HCT116 (cell line): ENCODE data around the gene EP300. TPM values are rescaled to one million over a fixed set of nuclear protein-coding genes. Genes with fewer than 3 reads are reported as not detected.

Experiments used
- ATAC-seq: fragments of 200-7000 bp; cut with Tn5 transposase; 2 replicates; pipeline ENCODE4 v1.9.1; 2020; ENCODE audit warnings: mild to moderate bottlenecking, moderate library complexity
- BruUV-seq: library from RNA; stranded (reverse); fragments of 400-500 nt; replicated peaks from 2 replicates; lab custom pipeline; 2021; lab: Mats Ljungman, UMichigan
- CTCF ChIA-PET: fragments of 300-600 bp; sonication (Branson Sonifier 250); formaldehyde crosslinking; loops from one replicate; lab custom pipeline; 2021; ENCODE audit warnings: antibody characterized with exemption; lab: Charles Lee
- POLR2A ChIA-PET: fragments of 300-600, 350-600 bp; sonication (Branson Sonifier 250); formaldehyde crosslinking; loops from one replicate; lab custom pipeline; 2021; ENCODE audit warnings: antibody characterized with exemption; lab: Charles Lee
- RAD21 ChIA-PET, 2 experiments: fragments of 300-600 bp; sonication (Branson Sonifier 250); formaldehyde crosslinking; loops; one replicate each; lab custom pipeline; 2023; ENCODE audit warnings: low total read pairs in 2 of 2; ENCODE audit not compliant: uncharacterized antibody in 2 of 2, unreplicated experiment in 2 of 2, low non-redundant PET in 1 of 2; lab: Charles Lee
- DNase-seq: peaks from one replicate; pipeline ENCODE4 v3.0.0-alpha.2; 2010; ENCODE audit warnings: low read depth, low spot score
- H2AFZ ChIP-seq: fragments of 200-600 bp; shearing (Covaris generic), sonication (generic); 2 replicates; pipeline ENCODE4 v1.6.1; 2017; ENCODE audit warnings: low read depth, mixed run types, mixed read lengths, antibody characterized with exemption, low read length; ENCODE audit not compliant: poor library complexity, severe bottlenecking
- H3K27ac ChIP-seq: 2 replicates; pipeline ENCODE4 v1.5.1; 2012; ENCODE audit warnings: low read depth, low read length
- H3K27me3 ChIP-seq: fragments of 200-600 bp; sonication (generic); 2 replicates; pipeline ENCODE4 v1.6.1; 2016; ENCODE audit warnings: mixed run types, low read length, mixed read lengths; ENCODE audit not compliant: insufficient read depth
- H3K36me3 ChIP-seq, 2 experiments: fragments of 200-500 bp in 1 of 2; fragments of 200-600 bp in 1 of 2; sonication (Bioruptor generic) in 1 of 2; sonication (generic) in 1 of 2; 2 replicates each; pipeline versions ENCODE4 v1.5.1 to v1.6.1; 2014 to 2016; ENCODE audit warnings: low read length in 2 of 2, inconsistent platforms in 1 of 2, mixed read lengths in 1 of 2, mixed run types in 1 of 2; ENCODE audit not compliant: insufficient read depth in 2 of 2, control insufficient read depth in 1 of 2
- H3K4me1 ChIP-seq, 2 experiments: fragments of 200-600 bp in 1 of 2; sonication (generic) in 1 of 2; 2 replicates each; pipeline versions ENCODE4 v1.5.1 to v1.6.1; 2012 to 2017; ENCODE audit warnings: low read length in 2 of 2, inconsistent platforms in 1 of 2, mild to moderate bottlenecking in 1 of 2, mixed read lengths in 1 of 2, mixed run types in 1 of 2, moderate library complexity in 1 of 2; ENCODE audit not compliant: insufficient read depth in 2 of 2, control insufficient read depth in 1 of 2
- H3K4me2 ChIP-seq: fragments of 200-600 bp; sonication (generic); 2 replicates; pipeline ENCODE4 v1.6.1; 2017; ENCODE audit warnings: mixed run types, low read length, mixed read lengths
- H3K4me3 ChIP-seq, 2 experiments: fragments of 200-600 bp in 1 of 2; sonication (generic) in 1 of 2; replicated peaks in 1 of 2; 2 replicates each; pipeline ENCODE4 v1.5.1; 2011 to 2016; ENCODE audit warnings: low read length in 2 of 2, control low read depth in 1 of 2, low read depth in 1 of 2, mild to moderate bottlenecking in 1 of 2, mixed read lengths in 1 of 2, mixed run types in 1 of 2
- H3K79me2 ChIP-seq: fragments of 200-600 bp; sonication (generic); 2 replicates; pipeline ENCODE4 v1.6.1; 2017; ENCODE audit warnings: mild to moderate bottlenecking, mixed run types, low read length, moderate library complexity, mixed read lengths; ENCODE audit not compliant: insufficient read depth
- H3K9ac ChIP-seq: fragments of 200-600 bp; sonication (generic); 2 replicates; pipeline ENCODE4 v1.6.1; 2016; ENCODE audit warnings: low read length, mixed read lengths
- H3K9me2 ChIP-seq: fragments of 200-600 bp; sonication (generic), shearing (Covaris generic); 2 replicates; pipeline ENCODE4 v1.6.1; 2017; ENCODE audit warnings: mixed run types, mild to moderate bottlenecking, moderate library complexity; ENCODE audit not compliant: insufficient read depth
- H3K9me3 ChIP-seq, 2 experiments: fragments of 200-500 bp in 1 of 2; fragments of 200-600 bp in 1 of 2; sonication (Bioruptor generic) in 1 of 2; sonication (generic) in 1 of 2; 2 replicates each; pipeline ENCODE4 v1.6.1; 2014 to 2017; ENCODE audit warnings: low read length in 2 of 2, mixed read lengths in 2 of 2, inconsistent platforms in 1 of 2, low read depth in 1 of 2, mild to moderate bottlenecking in 1 of 2, mixed run types in 1 of 2, moderate library complexity in 1 of 2; ENCODE audit not compliant: control insufficient read depth in 1 of 2, insufficient read depth in 1 of 2
- H4K20me1 ChIP-seq: fragments of 200-600 bp; sonication (generic), shearing (Covaris generic); 2 replicates; pipeline ENCODE4 v1.6.1; 2017; ENCODE audit warnings: mixed run types, mild to moderate bottlenecking, moderate library complexity; ENCODE audit not compliant: insufficient read depth
- CBX3 ChIP-seq: IDR thresholded peaks from 2 replicates; pipeline ENCODE4 v1.6.1; 2012; ENCODE audit warnings: low read depth
- ELF1 ChIP-seq: IDR thresholded peaks from 2 replicates; pipeline ENCODE4 v1.6.1; 2012; ENCODE audit warnings: low read depth, borderline replicate concordance
- FOSL1 ChIP-seq: IDR thresholded peaks from 2 replicates; pipeline ENCODE4 v1.6.1; 2012; ENCODE audit warnings: low read depth
- JUND ChIP-seq: IDR thresholded peaks from 2 replicates; pipeline ENCODE4 v1.6.1; 2012
- REST ChIP-seq: IDR thresholded peaks from 2 replicates; pipeline ENCODE4 v1.6.1; 2012; ENCODE audit warnings: low read depth
- SP1 ChIP-seq: IDR thresholded peaks from 2 replicates; pipeline ENCODE4 v1.6.1; 2012; ENCODE audit warnings: low read depth
- TCF7L2 ChIP-seq: IDR thresholded peaks from 2 replicates; pipeline ENCODE4 v1.7.0; 2011; ENCODE audit warnings: borderline replicate concordance, inconsistent platforms; ENCODE audit not compliant: insufficient read depth, insufficient read length; ENCODE audit errors: extremely low read depth
- ZFX ChIP-seq: fragments of 450-650 bp; IDR thresholded peaks from 2 replicates; pipeline ENCODE4 v1.6.1; 2017
- intact Hi-C: fragments of 100-400 bp; cut with micrococcal nuclease; formaldehyde crosslinking; loops from 2 replicates; pipeline ENCODE4 v1.10.0; 2022
- total RNA-seq: library from RNA; stranded (reverse); gene quantifications from one replicate; pipeline ENCODE4 v1.2.1, GENCODE V29; 2021; ENCODE audit not compliant: unreplicated experiment

The EP300 gene
- total RNA-seq, 1 experiment from 2014 or later: 38.8 TPM

- H3K36me3 ChIP-seq: peaks cover 5 to 13% of the 10 kb centered on the region in 2 experiments; a peak in 3 of 4 replicates
- BruUV-seq: no TSS peak
- TF ChIP-seq REST (no peak), JUND (no peak), CBX3 (no peak), ELF1 (no peak), ZFX (no peak), FOSL1 (no peak), TCF7L2 (no peak), SP1 (no peak)
- no peaks in the 10 kb centered on the region for H3K9me2 ChIP-seq
- H3K9me3 ChIP-seq: no peaks in the 10 kb centered on the region
- no peak overlapping the region for H3K4me2 ChIP-seq
- no peak overlapping the region for H3K9ac ChIP-seq
- no peaks in the 10 kb centered on the region for H3K27me3 ChIP-seq
- POLR2A ChIA-PET: no interaction called here
- no peaks in the 10 kb centered on the region for H3K79me2 ChIP-seq
- H3K4me1 ChIP-seq: no peaks in the 10 kb centered on the region
- intact Hi-C loops: no loop called here
- no peak overlapping the region for H3K27ac ChIP-seq
- no peaks in the 10 kb centered on the region for H4K20me1 ChIP-seq
- CTCF ChIA-PET: no interaction called here
- RAD21 ChIA-PET: no interaction called here
- ATAC-seq (no peak), DNase-seq (no peak)
- no peak overlapping the region for H3K4me3 ChIP-seq
- no peak overlapping the region for H2AFZ ChIP-seq
Observed at GRCh38 chr22:41215926-41216325, 123.5 kb downstream of the EP300 start.
